Effector memory CD4-positive, alpha-beta T cell (primary cell): Measurements from ENCODE around the gene TMEM164.
A peak's percentile ranks its signal among the peaks of the same experiment; 100 is the strongest.

ENCODE experiments used
- DNase-seq, 3 donors: peaks; one replicate each; pipeline ENCODE4 v3.0.0-alpha.2; 2020
- H3K27ac ChIP-seq: 2 replicates; pipeline ENCODE4 v1.7.0; 2013; ENCODE audit warnings: mild to moderate bottlenecking, low read length, moderate library complexity; ENCODE audit not compliant: insufficient read depth, poor library complexity, severe bottlenecking
- H3K27me3 ChIP-seq: replicated peaks from 2 replicates; pipeline ENCODE4 v1.7.0; 2013; ENCODE audit warnings: mild to moderate bottlenecking, low read length; ENCODE audit not compliant: insufficient read depth, control insufficient read depth, poor library complexity, severe bottlenecking
- H3K36me3 ChIP-seq: 2 replicates; pipeline ENCODE4 v1.7.0; 2013; ENCODE audit warnings: mild to moderate bottlenecking, low read length, moderate library complexity; ENCODE audit not compliant: control insufficient read depth, insufficient read depth
- H3K4me1 ChIP-seq: 2 replicates; pipeline ENCODE4 v1.7.0; 2013; ENCODE audit warnings: low read length, mild to moderate bottlenecking; ENCODE audit not compliant: control insufficient read depth, insufficient read depth, poor library complexity, severe bottlenecking
- H3K4me3 ChIP-seq: 2 replicates; pipeline ENCODE4 v1.7.0; 2013; ENCODE audit warnings: low read length, low read depth, mild to moderate bottlenecking; ENCODE audit not compliant: insufficient read depth, poor library complexity, severe bottlenecking
- H3K9me3 ChIP-seq: 2 replicates; pipeline ENCODE4 v1.7.0; 2013; ENCODE audit warnings: mild to moderate bottlenecking, low read length, moderate library complexity; ENCODE audit not compliant: control insufficient read depth

The TMEM164 gene

DNA sequence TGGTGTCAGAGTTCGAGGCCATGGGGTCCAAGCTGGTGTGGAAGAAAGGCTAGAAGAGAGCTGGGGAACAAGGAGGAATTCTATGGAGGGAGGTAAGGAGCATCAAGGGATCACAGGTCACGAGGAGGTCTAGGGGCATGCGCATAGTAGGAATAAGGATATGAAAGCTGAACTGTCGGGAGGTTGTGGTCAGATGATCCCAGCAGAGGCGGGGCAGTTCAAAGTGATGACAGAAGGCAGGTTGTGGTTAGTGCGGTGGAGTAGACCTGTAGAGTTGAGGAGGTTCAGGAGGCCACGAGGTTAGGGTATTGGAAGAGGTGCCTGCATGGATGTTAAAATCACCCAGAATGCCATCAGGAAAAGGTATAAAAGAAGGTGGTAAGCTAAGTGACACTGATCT is 156.3 kb downstream of the TMEM164 start:
- Histone ChIP-seq H3K4me1 (peaks cover 3% of the 10 kb centered on the region), H3K36me3 (no peaks in the 10 kb centered on the region), H3K27ac (no peak overlapping the region), H3K4me3 (no peak overlapping the region), H3K9me3 (no peaks in the 10 kb centered on the region), H3K27me3 (no peaks in the 10 kb centered on the region)
- no peak for DNase-seq

DNA sequence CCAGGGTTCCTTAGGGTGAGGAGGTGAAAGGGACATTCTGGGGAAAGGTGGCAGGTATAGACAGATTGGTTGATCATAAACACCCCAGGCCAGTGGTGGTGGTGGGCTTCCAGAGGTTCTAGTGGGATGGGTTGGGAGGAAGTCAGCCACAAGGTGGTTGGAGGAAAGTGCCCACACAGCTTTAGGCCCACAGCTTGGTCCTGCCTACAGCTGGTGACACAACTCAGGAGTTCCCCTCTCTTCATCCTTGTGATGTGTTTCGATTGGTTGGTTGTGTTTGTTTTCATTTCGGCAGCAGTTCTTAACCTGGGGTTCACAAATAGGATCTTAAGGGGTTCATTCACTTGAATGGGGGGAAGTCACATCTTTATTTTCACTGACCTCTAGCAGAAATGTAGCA is 157.0 kb downstream of the TMEM164 start:
- Histone ChIP-seq H3K27ac (no peak overlapping the region), H3K4me1 (peaks cover 3% of the 10 kb centered on the region), H3K36me3 (no peaks in the 10 kb centered on the region), H3K9me3 (no peaks in the 10 kb centered on the region), H3K4me3 (no peak overlapping the region), H3K27me3 (no peaks in the 10 kb centered on the region)
- no peak for DNase-seq

DNA sequence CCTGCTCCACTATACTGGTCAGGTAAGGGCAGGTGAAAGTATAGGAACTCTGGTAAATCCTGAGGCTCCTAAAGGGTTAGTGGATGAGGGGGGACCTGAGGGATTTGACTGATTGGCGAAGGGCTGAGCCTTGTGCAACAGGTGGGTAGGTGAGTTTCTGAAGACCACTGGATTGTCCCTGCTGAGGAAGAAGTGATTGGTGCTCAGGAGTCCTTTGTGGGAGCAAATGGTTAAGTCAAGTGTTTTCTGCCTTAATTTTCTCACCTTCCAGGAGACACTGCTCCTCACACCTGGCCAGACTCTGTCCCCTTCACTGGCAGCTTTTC is 158.4 kb downstream of the TMEM164 start:
- Histone ChIP-seq H3K27ac (no peak overlapping the region), H3K36me3 (no peaks in the 10 kb centered on the region), H3K4me3 (no peak overlapping the region), H3K4me1 (peaks cover 3% of the 10 kb centered on the region), H3K27me3 (no peaks in the 10 kb centered on the region), H3K9me3 (no peaks in the 10 kb centered on the region)
- no peak for DNase-seq

DNA sequence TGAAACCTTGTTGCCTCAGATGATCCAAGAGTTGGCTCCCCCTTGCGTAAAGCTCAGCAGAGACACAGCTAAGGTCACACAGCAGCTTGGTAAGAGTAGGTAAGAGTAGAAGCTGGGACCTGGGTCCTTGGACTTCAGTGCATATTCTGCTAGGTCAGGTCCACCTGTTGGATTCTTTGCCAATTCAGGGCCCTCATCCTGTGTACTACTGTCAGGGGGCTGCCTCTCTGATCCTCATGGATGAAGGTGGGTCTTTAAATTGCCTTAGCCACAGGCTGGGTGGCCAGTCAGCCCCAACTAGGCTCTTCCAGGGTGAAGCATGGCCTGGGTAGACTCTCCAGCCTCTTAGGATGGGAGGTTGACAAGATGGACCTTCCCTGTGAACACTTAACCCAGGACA is 159.2 kb downstream of the TMEM164 start:
- Histone ChIP-seq H3K4me3 (no peak overlapping the region), H3K4me1 (peaks cover 3% of the 10 kb centered on the region), H3K27ac (no peak overlapping the region), H3K27me3 (no peaks in the 10 kb centered on the region), H3K9me3 (no peaks in the 10 kb centered on the region), H3K36me3 (no peaks in the 10 kb centered on the region)
- no peak for DNase-seq

DNA sequence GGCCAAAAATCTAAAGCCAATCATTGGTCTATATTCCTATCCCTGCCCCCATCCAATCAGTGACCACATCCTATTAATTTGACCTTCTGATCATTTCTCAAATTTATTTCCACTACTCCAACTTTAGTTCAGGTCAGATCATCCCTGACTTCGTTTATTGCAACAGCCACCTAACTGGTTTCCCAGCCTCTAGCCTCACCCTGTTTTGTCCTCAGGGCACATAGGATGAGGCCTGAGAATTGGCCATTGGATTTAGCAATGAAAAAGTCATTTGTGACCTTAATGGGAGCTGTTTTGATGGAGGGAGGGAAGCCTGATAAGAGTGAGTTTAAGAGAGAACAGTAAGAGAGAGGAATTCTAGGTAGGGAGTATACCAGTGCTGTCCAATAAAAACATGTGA is 160.0 kb downstream of the TMEM164 start:
- no peak for DNase-seq
- Histone ChIP-seq H3K27me3 (no peaks in the 10 kb centered on the region), H3K9me3 (no peaks in the 10 kb centered on the region), H3K4me1 (peaks cover 3% of the 10 kb centered on the region), H3K36me3 (no peaks in the 10 kb centered on the region), H3K4me3 (no peak overlapping the region), H3K27ac (no peak overlapping the region)

DNA sequence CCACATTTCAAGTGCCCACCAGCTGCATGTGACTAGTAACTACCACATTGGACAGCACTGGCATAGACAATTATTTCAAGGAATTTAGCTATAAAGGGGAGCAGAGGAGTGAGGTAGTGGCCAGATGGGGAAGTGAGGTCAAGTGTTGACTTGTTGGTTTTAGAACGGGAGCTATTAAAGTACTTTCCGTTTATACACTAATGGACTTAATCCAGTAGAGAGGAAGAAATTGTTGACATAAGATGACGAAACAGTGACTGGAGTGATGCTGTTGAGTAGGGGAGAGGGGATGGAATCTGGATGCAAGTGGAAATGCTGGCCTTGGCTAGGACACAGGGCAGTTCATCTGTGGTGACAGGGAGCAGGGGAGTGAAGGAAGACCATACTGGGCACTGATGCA is 160.6 kb downstream of the TMEM164 start:
- H3K36me3 ChIP-seq = no peaks in the 10 kb centered on the region
- H3K27me3 ChIP-seq = no peaks in the 10 kb centered on the region
- no peak overlapping the region for H3K4me3 ChIP-seq
- no peaks in the 10 kb centered on the region for H3K9me3 ChIP-seq
- no peak for DNase-seq
- H3K27ac ChIP-seq = no peak overlapping the region
- peaks cover 3% of the 10 kb centered on the region for H3K4me1 ChIP-seq

DNA sequence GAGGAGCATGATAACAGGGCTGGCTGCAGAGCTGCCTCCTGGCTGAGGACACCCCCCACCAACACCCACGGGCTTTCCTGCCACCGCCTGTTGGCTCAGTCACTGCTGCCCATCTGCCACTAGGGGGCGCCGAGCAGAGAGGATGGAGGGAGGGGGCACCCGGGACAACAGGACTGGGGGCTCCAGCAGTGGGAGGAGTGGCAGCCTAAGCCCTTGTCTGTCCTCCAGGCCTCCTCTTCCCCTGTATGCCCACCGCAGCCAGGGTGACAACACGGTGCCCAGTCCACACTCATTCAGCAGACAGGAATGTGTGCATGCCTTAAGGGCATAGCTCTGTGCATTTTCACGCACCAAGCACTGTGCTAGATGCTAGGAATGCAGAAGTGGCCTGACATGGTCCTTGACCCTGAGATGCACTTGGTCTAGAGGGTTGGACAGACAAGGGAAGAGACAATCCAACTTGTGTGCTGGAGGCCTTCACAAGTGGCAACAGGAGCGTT is 165.1 kb downstream of the TMEM164 start:
- Histone ChIP-seq H3K4me1 (no peaks in the 10 kb centered on the region), H3K27ac (no peak overlapping the region), H3K27me3 (no peaks in the 10 kb centered on the region), H3K36me3 (no peaks in the 10 kb centered on the region), H3K9me3 (no peaks in the 10 kb centered on the region), H3K4me3 (no peak overlapping the region)
- peak in 2 of 3 donors; percentile 13 to 34 for DNase-seq

DNA sequence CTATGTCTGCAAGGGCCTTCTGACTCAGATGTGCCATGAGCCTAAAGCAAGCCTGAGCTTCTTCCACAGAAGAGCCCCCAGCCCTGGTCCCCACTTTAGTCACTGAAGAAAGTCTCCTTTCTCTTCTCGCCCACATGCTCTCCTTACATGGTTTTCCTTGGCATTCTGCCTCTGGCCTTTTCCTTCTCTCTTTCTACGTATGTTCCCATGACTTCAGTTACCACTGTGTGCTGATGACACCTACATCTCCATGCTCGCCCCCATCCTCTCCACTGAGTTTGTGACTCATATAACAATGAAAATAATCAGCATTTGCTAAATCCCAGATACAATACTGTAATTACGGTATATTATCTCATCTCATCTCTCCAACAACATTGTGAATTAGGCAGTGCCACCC is 165.7 kb downstream of the TMEM164 start:
- Histone ChIP-seq H3K9me3 (no peaks in the 10 kb centered on the region), H3K4me1 (no peaks in the 10 kb centered on the region), H3K27me3 (no peaks in the 10 kb centered on the region), H3K36me3 (no peaks in the 10 kb centered on the region), H3K4me3 (no peak overlapping the region), H3K27ac (no peak overlapping the region)
- no peak for DNase-seq

DNA sequence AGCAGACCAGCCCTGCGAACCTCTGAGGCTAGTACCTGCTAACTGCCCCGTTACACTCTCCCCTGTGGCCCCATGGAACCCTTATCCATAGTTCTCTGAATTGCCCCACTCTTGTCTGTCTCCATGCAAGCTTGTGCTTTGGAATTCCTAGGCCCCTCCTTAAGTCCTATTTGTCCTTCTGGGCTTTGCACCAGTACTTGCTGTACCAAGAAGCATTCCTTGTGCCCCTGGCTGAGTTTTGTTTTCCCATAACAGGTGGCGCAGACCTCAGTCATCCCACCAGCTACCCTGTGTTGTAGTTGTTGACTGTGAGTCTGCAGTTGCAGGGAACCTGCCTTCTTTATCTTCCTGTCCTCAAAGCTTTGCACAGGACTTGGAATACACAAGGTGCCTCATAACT is 167.1 kb downstream of the TMEM164 start:
- no peaks in the 10 kb centered on the region for H3K27me3 ChIP-seq
- H3K9me3 ChIP-seq = no peaks in the 10 kb centered on the region
- no peak overlapping the region for H3K4me3 ChIP-seq
- H3K4me1 ChIP-seq = no peaks in the 10 kb centered on the region
- no peak overlapping the region for H3K27ac ChIP-seq
- no peaks in the 10 kb centered on the region for H3K36me3 ChIP-seq
- no peak for DNase-seq

DNA sequence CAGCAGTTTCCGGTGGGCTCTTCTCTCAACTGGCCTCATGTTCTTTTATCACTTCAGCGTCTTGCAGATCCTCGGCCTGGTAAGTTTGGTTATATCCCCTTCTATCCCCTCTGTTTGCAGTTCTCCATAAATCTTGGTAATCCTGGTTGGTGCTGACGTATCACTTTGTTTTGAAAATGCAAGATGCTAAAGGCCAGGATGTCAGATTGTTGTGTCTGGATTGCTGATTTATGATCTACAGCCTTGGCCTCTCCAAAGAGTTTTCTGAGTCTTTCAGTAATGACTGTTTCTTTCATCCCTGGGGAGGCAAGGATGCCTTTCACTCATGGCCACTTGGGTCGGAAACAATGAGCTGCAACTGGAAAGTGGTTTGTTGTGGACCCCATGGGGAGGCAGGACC is 168.5 kb downstream of the TMEM164 start:
- H3K27ac ChIP-seq = no peak overlapping the region
- no peaks in the 10 kb centered on the region for H3K4me1 ChIP-seq
- no peaks in the 10 kb centered on the region for H3K27me3 ChIP-seq
- H3K4me3 ChIP-seq = no peak overlapping the region
- H3K36me3 ChIP-seq = no peaks in the 10 kb centered on the region
- DNase-seq = no peak
- H3K9me3 ChIP-seq = no peaks in the 10 kb centered on the region

DNA sequence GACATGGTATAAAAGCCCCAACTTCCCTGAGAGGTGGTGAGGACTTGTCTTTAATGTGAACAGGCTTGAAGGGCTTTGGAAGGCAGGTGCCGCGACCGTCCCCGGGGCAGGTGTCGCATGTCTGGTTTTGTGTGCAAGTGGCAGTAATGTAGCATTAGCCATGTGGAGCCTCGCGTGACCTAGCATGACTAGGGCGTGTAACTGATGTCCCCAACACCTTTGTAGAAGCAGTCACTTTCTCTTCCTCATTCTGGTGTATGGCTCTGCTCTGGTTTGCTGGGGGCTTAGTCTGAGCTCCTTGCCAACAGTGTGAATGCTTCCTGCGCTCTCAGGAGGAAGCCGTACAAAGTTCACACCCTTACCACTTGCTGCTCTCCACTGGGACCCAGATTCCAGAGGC is 169.3 kb downstream of the TMEM164 start:
- H3K27ac ChIP-seq = no peak overlapping the region
- DNase-seq = no peak
- H3K4me1 ChIP-seq = no peaks in the 10 kb centered on the region
- H3K27me3 ChIP-seq = no peaks in the 10 kb centered on the region
- no peaks in the 10 kb centered on the region for H3K9me3 ChIP-seq
- H3K36me3 ChIP-seq = no peaks in the 10 kb centered on the region
- no peak overlapping the region for H3K4me3 ChIP-seq
